Coronary artery (tissue), 2 donors: ENCODE measurements around the gene EID2B.
A peak's percentile ranks its signal among the peaks of the same experiment; 100 is the strongest.

Source experiments
- DNase-seq: peaks from one replicate; pipeline ENCODE4 v3.0.0-alpha.2; 2017; ENCODE audit warnings: low spot score
- H3K27ac ChIP-seq, 2 donors: fragments of 200-600 bp; sonication (generic); one replicate each; pipeline ENCODE4 v1.5.1; 2016 to 2019
- H3K4me3 ChIP-seq: fragments of 200-600 bp; sonication (generic); 2 replicates; pipeline ENCODE4 v1.5.1; 2016; ENCODE audit warnings: mild to moderate bottlenecking, moderate library complexity
- CTCF ChIP-seq: fragments of 200-600 bp; sonication (generic); IDR thresholded peaks from one replicate; pipeline ENCODE4 v1.5.1; 2019; ENCODE audit warnings: antibody characterized with exemption

Gene EID2B

DNA sequence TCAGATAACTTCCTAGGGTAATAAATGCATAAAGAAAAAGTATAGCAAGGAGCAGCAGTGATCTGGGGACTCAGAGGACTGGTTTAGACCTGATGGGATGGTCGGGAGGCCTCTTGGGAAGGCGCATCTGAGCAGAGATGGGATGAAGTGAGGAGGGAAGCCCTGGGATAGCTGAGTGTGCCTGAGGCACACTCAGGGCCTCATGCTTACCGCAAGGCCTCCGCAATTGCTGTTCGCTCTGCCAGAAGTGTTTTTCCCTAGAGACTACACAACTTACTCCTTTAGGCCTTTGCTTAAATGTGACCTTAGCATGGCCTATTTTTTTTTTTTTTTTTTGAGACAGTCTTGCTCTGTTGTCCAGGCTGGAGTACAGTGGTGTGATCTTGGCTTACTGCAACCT lies 38.0 kb downstream of the EID2B start:
- DNase-seq = no peak
- Histone ChIP-seq H3K4me3 (no peak overlapping the region), H3K27ac (no peak overlapping the region)
- TF ChIP-seq CTCF = no peak

GRCh38 chr19:39492788-39493187 lies 39.9 kb downstream of the EID2B start:
- DNase-seq = no peak
- Histone ChIP-seq H3K4me3 (no peak overlapping the region), H3K27ac (no peak overlapping the region)
- no peak for TF ChIP-seq CTCF

- DNase-seq = no peak
- H3K4me3 ChIP-seq = no peak overlapping the region
- no peak for TF ChIP-seq CTCF
- no peak overlapping the region for H3K27ac ChIP-seq
Observed at GRCh38 chr19:39492225-39492624, 40.4 kb downstream of the EID2B start.

GRCh38 chr19:39489756-39490155 lies 42.9 kb downstream of the EID2B start:
- TF ChIP-seq CTCF = no peak
- no peak for DNase-seq
- Histone ChIP-seq H3K27ac (no peak overlapping the region), H3K4me3 (no peak overlapping the region)

GRCh38 chr19:39483141-39483540 lies 49.5 kb downstream of the EID2B start:
- H3K4me3 ChIP-seq = no peak overlapping the region
- TF ChIP-seq CTCF = no peak
- no peak for DNase-seq
- no peak overlapping the region for H3K27ac ChIP-seq

GRCh38 chr19:39481676-39482075 lies 51.0 kb downstream of the EID2B start:
- no peak overlapping the region for H3K27ac ChIP-seq
- no peak for TF ChIP-seq CTCF
- H3K4me3 ChIP-seq = peak overlapping the region; percentile 90
- no peak for DNase-seq

GRCh38 chr19:39481229-39481545 lies 51.5 kb downstream of the EID2B start:
- Histone ChIP-seq H3K4me3 (peak overlapping the region; percentile 90), H3K27ac (peak overlapping the region; percentile 54 to 90)
- DNase-seq = no peak
- TF ChIP-seq CTCF = no peak
